UCSD-AML1 (cell line): Measurements from ENCODE around the gene C6orf132.
A peak's percentile ranks its signal among the peaks of the same experiment; 100 is the strongest.
"Not testable (repeated sequence)": the region's sequence is repeated elsewhere in the genome, so short reads cannot be mapped to it uniquely, and the experiment has no call there.

ENCODE experiments used
- DNase-seq: peaks from one replicate; lab custom pipeline; 2025; ENCODE audit not compliant: unreplicated experiment; lab: John Stamatoyannopoulos, UW

C6orf132 gene

GRCh38 chr6:42163981-42164380 lies 21.6 kb upstream of the C6orf132 start:
- no peak for DNase-seq

GRCh38 chr6:42162812-42163211 lies 20.4 kb upstream of the C6orf132 start:
- no peak for DNase-seq

GRCh38 chr6:42162384-42162783 lies 20.0 kb upstream of the C6orf132 start:
- DNase-seq: no peak

- DNase-seq: no peak
Measured at GRCh38 chr6:42159431-42160024, 17.1 kb upstream of the C6orf132 start.

- DNase-seq: no peak
Measured at GRCh38 chr6:42158631-42159030, 16.2 kb upstream of the C6orf132 start.

GRCh38 chr6:42158011-42158410 lies 15.6 kb upstream of the C6orf132 start:
- no peak for DNase-seq

GRCh38 chr6:42156638-42157037 lies 14.2 kb upstream of the C6orf132 start:
- DNase-seq: no peak

- no peak for DNase-seq
Measured at GRCh38 chr6:42155293-42155692, 12.9 kb upstream of the C6orf132 start.

GRCh38 chr6:42154461-42155209 lies 12.2 kb upstream of the C6orf132 start:
- no peak for DNase-seq

GRCh38 chr6:42153921-42154320 lies 11.5 kb upstream of the C6orf132 start:
- DNase-seq: no peak

- DNase-seq: not testable (repeated sequence)
Measured at GRCh38 chr6:42152528-42153213, 10.3 kb upstream of the C6orf132 start.

- DNase-seq: no peak
Measured at GRCh38 chr6:42152024-42152423, 9.6 kb upstream of the C6orf132 start.

- DNase-seq: no peak
Measured at GRCh38 chr6:42150254-42150653, 7.8 kb upstream of the C6orf132 start.

GRCh38 chr6:42148058-42148457 lies 5.6 kb upstream of the C6orf132 start:
- DNase-seq: no peak

- DNase-seq: no peak
Measured at GRCh38 chr6:42147138-42147562, 4.7 kb upstream of the C6orf132 start.

GRCh38 chr6:42141603-42142117 lies 760 bp downstream of the C6orf132 start:
- DNase-seq: no peak

- no peak for DNase-seq
Measured at GRCh38 chr6:42140756-42141602, 1.4 kb downstream of the C6orf132 start.

GRCh38 chr6:42140032-42140431 lies 2.4 kb downstream of the C6orf132 start:
- peak; percentile 63 for DNase-seq

- no peak for DNase-seq
Measured at GRCh38 chr6:42138630-42139619, 3.5 kb downstream of the C6orf132 start.

- no peak for DNase-seq
Measured at GRCh38 chr6:42138190-42138589, 4.2 kb downstream of the C6orf132 start.
